PFSK-1 (cell line): ENCODE results near the gene PDAP1.

Experiments
- POLR2AphosphoS5 ChIP-seq: IDR thresholded peaks from 2 replicates; pipeline ENCODE4 v1.6.1; 2012; ENCODE audit warnings: low read depth, mild to moderate bottlenecking, control low read depth, low read length, moderate library complexity
- SIN3A ChIP-seq: IDR thresholded peaks from 2 replicates; pipeline ENCODE4 v1.6.1; 2012; ENCODE audit warnings: mild to moderate bottlenecking, low read length, moderate library complexity, borderline replicate concordance; ENCODE audit not compliant: insufficient read depth
- TAF1 ChIP-seq: IDR thresholded peaks from 2 replicates; pipeline ENCODE4 v1.6.1; 2012; ENCODE audit warnings: low read length, control low read depth, borderline replicate concordance; ENCODE audit not compliant: insufficient read depth

- TF ChIP-seq POLR2AphosphoS5 (peak; percentile 51), SIN3A (no peak), TAF1 (no peak)
Measured at GRCh38 chr7:99396418-99397296, 11.7 kb downstream of the PDAP1 start.
